GM21447 (cell line): ENCODE measurements around the gene RBMS1.
"Not testable (repeated sequence)": the region's sequence is repeated elsewhere in the genome, so short reads cannot be mapped to it uniquely, and the experiment has no call there.

Experiments
- ATAC-seq: cut with Tn5 transposase; IDR thresholded peaks from one replicate; pipeline ENCODE4 v1.9.1; 2021; ENCODE audit not compliant: unreplicated experiment

RBMS1 gene

DNA sequence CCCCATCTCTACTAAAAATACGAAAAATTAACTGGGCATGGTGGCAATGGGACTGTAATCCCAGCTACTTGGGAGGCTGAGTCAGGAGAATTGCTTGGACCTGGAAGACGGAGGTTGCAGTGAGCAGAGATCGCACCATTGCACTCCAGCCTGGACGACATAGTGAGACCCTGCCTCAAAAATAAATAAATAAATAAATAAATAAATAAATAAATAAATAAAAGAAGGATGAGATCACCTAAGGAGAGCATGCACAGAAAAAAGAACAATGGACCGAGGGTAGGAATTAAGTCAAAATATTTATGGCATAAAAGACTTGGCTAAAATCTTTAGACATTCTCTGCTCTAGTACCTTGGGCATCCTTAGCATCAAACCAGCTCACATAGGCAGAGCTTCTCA, 8.9 kb upstream of the RBMS1 start:
- ATAC-seq = no peak

DNA sequence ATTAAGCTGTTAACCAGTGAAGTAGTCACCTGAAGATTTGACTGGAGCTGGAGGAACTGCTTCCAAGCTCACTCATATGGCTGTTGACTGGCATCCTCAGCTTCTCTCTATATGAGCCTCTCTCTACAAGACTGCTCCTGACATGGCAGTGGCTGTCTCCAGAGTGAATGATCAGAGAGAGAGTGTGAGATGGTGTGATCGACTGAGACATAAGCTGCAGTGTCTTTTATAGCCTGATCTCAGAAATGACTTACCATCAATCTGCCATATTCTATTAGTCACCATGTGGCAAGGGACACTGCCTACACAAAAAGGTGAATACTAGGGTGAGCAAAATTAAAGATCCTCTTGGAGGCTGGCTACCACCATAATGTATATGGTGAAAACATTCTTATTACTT, 7.8 kb upstream of the RBMS1 start:
- no peak for ATAC-seq

DNA sequence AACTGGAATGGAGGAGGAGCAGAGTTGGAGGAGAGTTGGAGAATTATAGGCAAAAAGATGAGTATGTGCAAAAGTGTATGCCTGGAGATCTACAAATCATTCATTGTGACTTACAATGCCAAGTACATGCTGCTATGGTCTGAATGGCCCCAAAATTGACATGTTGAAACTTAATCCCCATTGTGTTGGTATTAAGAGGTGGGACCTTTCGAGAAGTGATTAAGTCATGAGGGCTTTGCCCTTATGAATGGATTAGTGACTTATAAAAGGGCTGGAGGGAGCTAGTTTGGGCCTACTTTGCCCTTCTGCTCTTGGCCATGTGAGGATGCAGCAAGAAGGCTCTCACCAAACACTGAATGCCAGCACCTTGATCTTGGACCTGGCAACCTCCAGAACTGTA, 6.3 kb upstream of the RBMS1 start:
- ATAC-seq = no peak

DNA sequence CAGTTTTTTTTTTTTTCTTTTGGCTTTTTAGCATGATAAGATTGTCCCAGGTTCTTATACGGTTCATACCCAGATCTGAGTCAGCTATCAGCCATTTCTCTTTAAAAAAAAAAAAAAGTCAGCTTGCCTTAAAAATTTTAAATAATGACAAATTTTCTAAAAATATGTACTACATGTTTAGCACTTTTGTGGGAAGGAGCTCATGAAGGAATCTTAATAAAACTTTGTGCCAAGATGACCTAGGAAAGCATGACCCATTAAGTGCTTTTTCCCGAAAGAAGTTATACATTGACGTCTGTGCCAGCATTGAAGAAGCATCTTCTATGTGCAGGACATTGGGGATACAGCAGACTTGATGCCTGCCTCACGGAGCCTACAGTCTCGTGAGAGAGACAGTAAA, 4.5 kb upstream of the RBMS1 start:
- ATAC-seq = no peak

DNA sequence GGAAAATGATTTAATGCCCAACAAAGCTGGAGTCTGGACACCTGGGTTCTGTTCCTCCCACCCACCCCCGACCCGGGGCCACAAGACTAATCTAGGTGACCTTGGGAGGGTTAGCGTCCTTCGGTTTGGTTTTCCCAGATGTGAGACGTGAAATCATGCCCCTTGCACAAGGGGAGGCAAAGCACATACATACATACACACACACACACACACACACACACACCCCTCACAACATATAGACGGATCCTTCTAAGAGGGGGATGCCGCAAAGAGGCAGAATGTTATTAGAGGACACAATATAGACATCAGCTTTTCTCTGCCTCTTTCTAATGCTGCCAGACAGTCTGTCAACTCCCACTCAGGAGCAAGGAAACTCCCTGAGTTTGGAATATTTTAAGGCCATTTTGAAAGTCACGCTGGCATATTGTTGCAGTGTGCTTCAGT, 616 bp upstream of the RBMS1 start:
- ATAC-seq = no peak

DNA sequence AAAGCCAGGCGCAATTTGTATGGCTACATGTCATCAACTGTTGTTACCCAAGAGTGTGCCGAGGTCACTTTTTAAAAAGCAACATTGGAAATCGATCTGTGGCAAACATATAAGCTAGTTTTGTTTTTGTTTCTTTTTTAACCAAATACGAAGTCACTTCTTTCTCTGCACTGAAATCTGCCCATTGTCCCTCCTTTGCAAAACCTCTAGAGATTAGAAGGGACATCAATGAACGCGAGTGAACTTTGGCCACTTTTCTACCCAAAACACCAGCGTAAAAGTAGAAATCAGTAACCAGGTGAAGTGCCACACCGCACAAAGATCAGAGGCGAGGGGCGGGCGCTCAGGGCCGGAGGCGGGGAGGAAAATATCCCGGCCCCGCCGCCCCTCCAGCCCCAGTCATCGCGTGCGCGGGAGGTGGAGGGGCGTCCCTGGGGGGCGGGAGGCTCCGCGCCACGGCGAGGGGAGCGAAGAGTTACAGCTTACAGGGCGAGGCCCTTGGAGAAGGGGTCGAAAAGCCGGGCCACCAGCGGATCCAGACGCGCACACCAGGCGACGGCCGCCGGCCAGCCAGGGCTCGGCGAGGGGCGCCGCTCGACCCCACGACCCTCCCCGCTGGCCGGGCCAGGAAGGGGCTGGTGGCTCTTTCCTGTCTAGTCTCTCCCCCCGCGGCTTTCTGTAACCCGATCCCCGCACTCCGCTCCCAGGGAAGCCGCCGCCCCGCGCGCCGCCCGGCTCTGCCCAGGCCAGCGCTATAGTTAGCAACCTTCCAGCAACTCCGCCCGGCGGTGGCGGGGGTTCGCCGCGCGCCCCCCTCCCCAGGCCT, 993 bp downstream of the RBMS1 start:
- ATAC-seq = no peak

DNA sequence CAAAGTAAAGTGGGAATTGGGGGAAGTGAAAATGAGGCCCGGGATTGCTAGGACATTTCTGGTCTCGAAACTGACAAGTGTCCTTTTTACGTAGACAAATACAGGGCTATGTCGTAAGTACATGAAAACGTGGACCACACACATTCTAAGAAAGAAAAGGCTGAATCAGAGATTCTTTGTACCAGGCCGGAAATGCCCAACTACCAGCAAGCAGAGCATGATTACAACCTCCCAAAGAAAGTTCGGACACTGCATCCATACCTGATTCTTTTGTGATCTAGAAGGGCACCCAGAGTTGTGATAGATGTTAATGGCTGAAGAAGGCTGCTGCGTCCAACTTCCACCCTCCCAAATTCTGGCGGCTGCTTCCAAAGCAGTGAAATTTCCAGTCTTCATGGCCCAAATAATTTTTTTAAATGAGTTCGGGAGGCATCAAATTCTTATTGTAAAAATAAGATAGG, 1.7 kb downstream of the RBMS1 start:
- ATAC-seq = no peak

DNA sequence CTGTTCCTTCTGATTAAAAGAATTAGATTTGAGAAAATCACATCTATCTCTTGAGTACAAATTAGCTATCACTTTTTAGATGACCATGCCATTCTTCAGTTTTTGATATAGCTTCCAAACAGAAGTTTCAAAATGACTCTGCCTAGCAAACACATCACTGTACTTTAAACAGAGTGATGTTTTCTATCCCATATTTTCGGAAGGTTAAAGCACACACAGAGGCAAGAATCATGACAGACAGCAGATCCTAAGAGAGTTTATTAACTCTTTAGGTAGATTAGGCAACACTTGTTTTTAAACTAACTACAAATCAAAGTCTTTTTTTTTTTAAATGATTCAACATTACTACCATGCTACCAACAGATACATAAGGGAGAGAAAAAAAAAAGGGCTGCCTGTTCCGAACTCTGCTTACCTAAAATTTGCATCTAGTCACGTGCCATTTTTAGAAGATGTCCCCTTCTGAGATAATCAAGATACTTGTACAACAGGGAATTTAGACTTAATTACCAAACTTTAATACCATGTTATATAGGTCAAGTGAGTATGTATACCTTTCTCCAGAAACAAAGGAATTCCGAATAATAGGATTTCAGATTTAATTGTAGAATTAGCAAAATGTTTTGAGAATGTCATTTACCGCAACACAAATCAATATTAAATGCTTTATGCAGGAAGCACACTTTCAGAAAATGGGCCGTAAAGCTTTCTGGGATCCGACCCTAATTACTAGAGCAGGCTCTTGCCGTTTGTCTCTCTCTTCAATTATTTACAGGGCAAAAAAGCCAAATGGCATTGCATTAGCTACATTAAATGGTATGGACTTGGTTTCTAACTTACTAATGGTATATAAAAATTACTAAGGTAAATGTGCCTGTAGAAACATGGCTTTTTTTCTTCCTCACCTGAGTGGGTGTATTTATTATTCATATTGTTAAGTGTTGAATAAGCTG, 2.6 kb downstream of the RBMS1 start:
- no peak for ATAC-seq

DNA sequence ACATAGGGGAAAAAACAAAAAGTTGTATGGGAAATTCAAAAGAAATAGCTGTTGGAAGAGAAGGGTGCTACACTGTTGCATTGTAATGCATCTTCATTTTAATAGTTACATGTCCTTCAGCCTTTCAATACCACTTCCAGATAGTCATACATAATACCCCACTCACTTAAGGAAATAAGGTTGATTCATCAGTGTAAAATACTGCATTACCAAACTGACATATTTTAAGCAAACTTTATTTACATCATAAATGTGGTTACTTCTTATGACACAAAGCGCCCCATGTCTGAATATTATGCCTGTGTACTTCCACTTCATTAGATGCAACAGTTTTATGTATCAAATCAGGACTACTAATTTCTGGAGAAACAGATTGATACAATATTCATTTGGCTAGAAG, 4.5 kb downstream of the RBMS1 start:
- no peak for ATAC-seq

DNA sequence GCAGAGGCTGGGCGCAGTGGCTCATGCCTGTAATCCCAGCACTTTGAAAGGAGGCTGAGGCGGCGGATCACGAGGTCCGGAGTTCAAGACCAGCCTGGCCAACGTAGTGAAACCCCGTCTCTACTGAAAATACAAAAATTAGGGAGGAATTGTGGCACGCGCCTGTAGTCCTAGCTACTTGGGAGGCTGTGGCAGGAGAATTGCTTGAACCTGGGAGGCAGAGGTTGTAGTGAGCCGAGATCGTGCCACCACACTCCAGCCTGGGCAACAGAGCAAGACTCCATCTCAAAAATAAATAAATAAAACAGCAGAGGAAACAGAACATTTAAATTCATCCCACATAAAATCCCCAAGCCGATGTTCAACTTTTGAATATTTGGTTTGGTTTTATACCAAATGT, 5.3 kb downstream of the RBMS1 start:
- ATAC-seq = not testable (repeated sequence)

DNA sequence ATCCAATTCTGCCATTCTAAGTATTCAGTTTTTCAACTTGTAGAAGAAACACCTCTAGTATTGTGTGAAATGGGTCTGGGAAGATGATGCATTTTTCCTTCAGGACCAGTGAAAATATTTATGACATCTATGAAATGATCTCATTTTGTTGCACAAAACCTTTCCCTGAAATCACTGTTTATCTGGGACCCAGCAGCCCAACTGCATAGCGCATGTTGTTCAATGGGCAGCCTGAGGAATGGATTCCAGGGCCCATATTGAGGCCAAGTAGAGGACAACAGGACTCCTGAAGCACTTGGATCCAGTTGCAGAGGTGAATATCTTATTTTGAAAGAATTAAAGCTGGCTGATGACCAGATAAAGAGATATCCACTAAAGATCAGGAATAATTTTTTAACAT, 7.3 kb downstream of the RBMS1 start:
- ATAC-seq = no peak

DNA sequence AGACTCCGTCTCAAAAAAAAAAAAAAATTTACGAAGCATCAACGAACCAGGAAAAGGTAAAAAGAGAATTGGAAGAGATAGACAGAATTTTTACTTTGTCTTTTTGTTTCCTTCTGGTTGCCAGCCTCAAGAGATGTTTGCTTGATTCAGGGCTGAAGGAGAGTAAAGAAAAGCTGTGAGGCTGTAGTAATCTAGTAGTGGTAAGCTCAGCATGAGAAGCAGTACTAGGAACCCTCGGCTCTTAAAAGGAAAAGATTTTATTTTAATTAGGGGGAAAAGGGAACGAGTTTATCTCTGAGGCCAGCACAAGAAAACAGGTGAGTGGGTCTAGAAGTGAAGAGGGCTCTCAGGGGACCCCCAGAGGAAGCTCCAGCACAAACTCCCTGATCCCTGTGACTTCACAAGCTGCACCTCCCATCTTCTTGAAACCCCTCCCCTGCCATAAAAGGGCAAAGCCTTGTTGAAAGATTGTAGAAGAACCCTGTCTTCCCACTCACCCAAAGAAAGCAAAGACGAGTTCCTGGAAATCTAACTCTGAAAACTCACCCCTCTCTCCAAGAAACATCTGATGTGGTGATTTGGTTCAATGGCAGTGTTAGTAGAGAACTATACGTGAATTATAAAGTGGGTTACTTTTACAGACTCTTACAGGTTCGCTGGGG, 8.6 kb downstream of the RBMS1 start:
- no peak for ATAC-seq

DNA sequence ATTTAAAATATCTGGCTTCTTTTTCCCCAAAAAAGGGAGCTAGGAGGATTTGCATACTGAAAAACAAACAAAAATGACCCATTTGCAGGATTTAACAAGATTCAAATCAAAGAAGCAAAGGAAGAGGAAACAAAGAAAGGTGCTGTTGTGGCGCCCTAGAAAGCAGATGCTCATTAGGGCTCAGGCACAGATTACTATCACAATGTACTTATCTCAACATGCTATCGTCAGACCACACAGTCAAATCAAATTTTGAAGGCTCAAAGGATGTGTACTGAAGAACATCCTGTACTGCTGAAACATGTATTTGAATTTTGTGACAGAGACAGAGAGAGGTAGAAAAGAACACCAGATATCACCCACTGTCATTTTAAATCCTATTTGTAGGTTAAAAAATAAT, 10.9 kb downstream of the RBMS1 start:
- ATAC-seq = no peak

DNA sequence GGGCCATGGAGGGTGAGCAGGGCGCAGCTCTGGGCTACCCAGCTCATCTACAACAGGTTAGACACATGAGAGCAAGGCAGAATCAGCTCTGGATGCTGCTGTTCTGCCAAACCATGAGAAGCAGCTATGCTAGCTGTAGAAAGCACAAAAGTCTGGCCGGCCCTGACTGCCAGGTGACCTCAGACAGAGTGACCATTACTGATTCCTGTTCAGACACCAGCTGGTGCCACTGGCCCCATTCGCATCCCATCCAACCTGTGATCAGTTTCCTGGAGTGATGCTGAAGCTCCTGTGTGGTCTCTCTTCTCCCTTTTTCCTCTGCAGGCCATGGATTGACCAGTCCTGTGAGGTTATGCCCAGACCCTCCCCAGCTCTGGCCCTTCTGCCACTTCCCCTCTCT, 14.3 kb downstream of the RBMS1 start:
- no peak for ATAC-seq

DNA sequence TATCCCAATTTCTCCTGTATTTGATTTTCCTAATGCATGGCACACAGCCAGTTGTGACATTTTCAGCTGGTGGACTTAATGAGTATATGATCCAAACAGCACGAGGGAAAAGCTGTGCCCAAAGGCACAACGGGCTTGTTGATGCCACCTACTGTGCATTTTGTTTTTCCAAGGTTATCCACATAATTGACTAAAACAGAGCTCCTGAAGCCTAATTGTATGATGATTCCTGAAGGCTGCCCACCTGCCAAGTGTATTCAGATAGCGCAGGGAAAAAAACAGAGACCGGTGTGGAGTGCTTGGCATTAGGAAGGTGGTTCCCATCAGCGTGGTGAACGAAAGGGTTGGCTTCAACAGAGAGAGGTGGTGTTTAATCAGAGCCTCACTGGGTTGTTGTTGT, 14.9 kb downstream of the RBMS1 start:
- no peak for ATAC-seq

DNA sequence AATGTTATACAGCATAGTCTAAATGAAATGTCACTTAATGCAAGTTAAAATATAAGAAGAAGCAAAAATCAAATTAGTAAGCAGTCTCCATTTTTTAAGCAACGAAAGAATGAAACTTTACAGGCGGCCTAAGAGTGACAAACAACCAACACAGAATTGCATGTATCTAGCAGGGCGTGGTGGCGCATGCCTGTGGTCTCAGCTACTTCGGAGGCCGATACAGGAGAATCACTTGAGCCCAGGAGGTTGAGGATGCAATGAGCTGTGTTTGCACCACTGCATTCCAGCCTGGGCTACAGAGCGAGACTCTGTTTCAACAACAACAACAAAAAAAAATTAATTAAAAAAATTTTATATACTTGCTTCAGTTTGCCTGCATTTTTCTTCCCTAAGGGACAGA, 16.6 kb downstream of the RBMS1 start:
- ATAC-seq = no peak

DNA sequence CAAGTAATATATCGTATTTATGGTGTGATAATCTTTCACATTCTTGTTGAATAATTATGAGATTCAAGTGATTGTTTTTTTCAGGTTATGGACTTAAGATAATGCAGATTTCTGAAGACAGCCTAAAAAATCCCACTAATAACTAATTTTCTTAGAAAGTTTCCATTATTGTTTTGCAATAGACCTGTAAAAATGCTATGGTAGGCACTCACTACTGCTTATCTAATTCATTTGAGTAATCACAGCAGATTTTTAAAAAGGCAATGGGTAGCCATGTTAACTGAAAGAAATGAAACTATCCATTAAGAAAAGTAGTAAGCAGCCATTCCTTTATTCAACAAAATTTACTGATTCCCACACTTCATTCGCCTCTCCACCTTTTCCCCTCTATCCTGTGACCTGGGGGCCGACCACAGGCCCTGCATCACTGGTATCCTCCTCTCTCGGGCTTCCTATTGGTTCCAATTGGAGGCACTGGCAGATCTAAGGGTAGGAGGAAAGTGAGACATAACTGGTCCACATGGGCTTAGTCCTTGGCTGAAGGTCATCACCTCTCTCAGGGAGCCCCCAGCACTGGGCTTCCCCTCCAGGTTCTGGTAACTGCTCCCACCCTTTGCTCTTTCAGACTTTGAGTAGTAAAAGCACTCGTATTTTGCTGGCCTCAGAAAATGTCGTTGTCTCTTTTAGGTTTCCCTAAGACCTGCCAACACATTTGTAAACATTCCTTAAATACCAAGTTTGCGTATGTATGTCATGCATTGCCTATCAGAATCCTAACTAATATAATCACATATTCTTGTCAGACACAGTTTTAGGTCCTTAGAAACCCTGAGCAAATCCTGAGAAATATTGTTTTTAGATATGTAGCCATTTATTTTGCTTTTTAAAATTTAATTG, 18.5 kb downstream of the RBMS1 start:
- no peak for ATAC-seq

DNA sequence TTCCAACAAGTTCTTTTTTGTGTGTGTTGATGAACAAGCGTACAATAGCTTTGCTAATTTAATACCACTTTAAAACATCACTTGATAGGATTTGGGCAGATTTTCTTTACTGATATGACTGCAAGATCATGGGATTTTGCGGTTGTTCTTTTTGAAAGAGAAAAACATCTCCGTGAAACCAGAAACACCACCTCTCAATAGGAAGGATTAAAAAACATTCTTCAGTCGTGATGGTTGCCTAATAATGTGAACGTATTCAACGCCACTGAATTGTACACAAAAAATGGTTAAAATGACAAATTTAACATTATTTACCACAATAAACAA, 19.3 kb downstream of the RBMS1 start:
- ATAC-seq = no peak

DNA sequence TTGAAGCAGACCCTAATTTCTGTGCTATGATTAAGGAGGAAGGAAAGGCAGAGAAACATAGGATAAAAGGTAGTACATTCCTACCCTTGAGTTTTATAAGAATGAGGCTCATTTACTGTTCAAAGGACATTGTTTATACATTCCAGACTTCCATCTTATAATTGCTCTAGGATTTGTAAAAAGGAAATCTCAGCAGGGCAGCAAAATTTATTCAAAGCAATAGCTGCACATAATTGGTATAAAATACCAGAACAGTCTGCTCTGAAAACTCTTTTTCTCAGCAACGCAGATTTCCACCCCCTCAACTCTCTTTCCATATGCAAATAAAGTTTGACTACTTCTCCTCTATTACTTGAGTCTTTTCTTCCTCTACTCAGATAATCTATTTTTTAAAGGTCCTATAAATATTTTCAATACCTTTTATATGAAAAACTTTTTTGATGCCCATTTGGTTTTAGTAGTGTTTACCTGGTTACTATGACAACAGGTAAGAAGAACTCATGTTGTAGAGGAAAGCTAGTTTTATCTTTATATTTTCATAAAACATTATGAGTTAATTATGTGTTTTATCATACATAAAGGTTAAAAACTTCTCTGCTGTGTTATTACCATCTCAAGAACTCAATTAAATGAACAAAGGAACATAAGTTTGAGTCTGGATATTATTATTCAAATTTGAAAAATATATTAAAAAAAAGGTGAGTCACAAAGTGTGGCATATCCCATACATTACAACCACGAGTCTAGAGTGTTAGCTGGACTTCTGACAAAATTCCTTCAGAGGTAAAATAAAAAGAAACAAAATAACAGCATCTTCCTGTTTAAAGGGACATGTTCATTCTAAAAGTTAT, 19.9 kb downstream of the RBMS1 start:
- ATAC-seq = no peak

DNA sequence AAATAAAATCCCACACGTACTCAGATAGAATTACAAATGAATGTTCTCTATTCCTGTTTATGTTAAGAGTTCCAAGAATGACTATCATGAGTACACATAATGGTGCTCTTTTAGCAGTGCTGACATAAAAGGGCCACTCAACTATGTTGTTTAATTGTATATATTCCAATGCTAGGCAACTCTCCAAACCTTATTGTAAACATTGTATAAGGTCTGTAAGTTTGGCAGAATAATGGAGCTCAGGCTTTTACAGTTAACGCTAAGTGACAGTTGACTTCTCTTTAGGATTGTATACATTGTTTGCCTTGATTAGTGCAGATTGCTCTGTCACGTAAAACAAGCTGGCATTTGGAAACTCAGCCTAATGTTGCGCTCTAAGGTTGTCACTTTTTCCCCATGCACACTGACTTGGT, 20.8 kb downstream of the RBMS1 start:
- no peak for ATAC-seq
